PC-9 (cell line): Measurements from ENCODE around the gene ZNF563. TPM values are rescaled to one million over a fixed set of nuclear protein-coding genes. Genes with fewer than 3 reads are reported as not detected.

Experiments
- BruUV-seq: library from RNA; stranded (reverse); fragments of 400-500 nt; replicated peaks from 2 replicates; lab custom pipeline; 2021; lab: Mats Ljungman, UMichigan
- CTCF ChIA-PET: fragments of 300-600 bp; sonication (Branson Sonifier 250); formaldehyde crosslinking; loops from one replicate; lab custom pipeline; 2022; ENCODE audit warnings: antibody characterized with exemption; lab: Charles Lee
- POLR2A ChIA-PET: fragments of 300-600 bp; sonication (Branson Sonifier 250); formaldehyde crosslinking; loops from one replicate; lab custom pipeline; 2022; ENCODE audit warnings: antibody characterized with exemption; ENCODE audit not compliant: unreplicated experiment; lab: Charles Lee
- DNase-seq, 2 experiments: peaks; one replicate each; pipeline versions ENCODE4 v3.0.0 to v3.0.0-alpha.2; 2015 to 2022; ENCODE audit warnings: mixed read lengths in 1 of 2
- H2AFZ ChIP-seq: fragments of 200-600 bp; sonication (generic); 2 replicates; pipeline ENCODE4 v1.8.1; 2017; ENCODE audit warnings: antibody characterized with exemption
- H3F3A ChIP-seq: fragments of 200-600 bp; sonication (generic); 2 replicates; pipeline ENCODE4 v1.8.1; 2017; ENCODE audit warnings: antibody characterized with exemption, mild to moderate bottlenecking, low read depth; ENCODE audit not compliant: insufficient read depth
- H3K27ac ChIP-seq: fragments of 200-600 bp; sonication (generic); 2 replicates; pipeline ENCODE4 v1.6.1; 2016; ENCODE audit warnings: mixed run types
- H3K27me3 ChIP-seq: fragments of 200-600 bp; sonication (generic); 2 replicates; pipeline ENCODE4 v1.6.1; 2016; ENCODE audit warnings: low read depth, mixed run types; ENCODE audit not compliant: insufficient read depth
- H3K36me3 ChIP-seq: fragments of 200-600 bp; sonication (generic); 2 replicates; pipeline ENCODE4 v1.6.1; 2016; ENCODE audit warnings: low read depth, mixed run types
- H3K4me1 ChIP-seq: fragments of 200-600 bp; sonication (generic); replicated peaks from 2 replicates; pipeline ENCODE4 v1.6.1; 2016; ENCODE audit warnings: mixed run types; ENCODE audit not compliant: insufficient read depth
- H3K4me2 ChIP-seq: fragments of 200-600 bp; sonication (generic); 2 replicates; pipeline ENCODE4 v1.6.1; 2017; ENCODE audit warnings: mixed run types
- H3K4me3 ChIP-seq: fragments of 200-600 bp; sonication (generic); 2 replicates; pipeline ENCODE4 v1.6.1; 2016; ENCODE audit warnings: mixed run types
- H3K79me2 ChIP-seq: fragments of 200-600 bp; sonication (generic); 2 replicates; pipeline ENCODE4 v1.6.1; 2017; ENCODE audit warnings: low read depth, mixed run types
- H3K9me2 ChIP-seq: fragments of 200-600 bp; sonication (generic); 2 replicates; pipeline ENCODE4 v1.8.1; 2017; ENCODE audit warnings: mild to moderate bottlenecking; ENCODE audit not compliant: insufficient read depth
- H3K9me3 ChIP-seq: fragments of 200-600 bp; sonication (generic); 2 replicates; pipeline ENCODE4 v1.8.1; 2016; ENCODE audit warnings: low read depth; ENCODE audit not compliant: insufficient read depth
- H4K20me1 ChIP-seq: fragments of 200-600 bp; sonication (generic); 2 replicates; pipeline ENCODE4 v1.8.1; 2017; ENCODE audit not compliant: insufficient read depth
- CTCF ChIP-seq: fragments of 200-600 bp; sonication (generic); conservative IDR thresholded peaks from 2 replicates; pipeline ENCODE4 v1.6.1; 2017; ENCODE audit warnings: mixed run types, antibody characterized with exemption, mild to moderate bottlenecking, moderate library complexity
- EZH2 ChIP-seq: fragments of 200-600 bp; sonication (generic); IDR thresholded peaks from 2 replicates; pipeline ENCODE4 v1.8.0; 2017; ENCODE audit warnings: antibody characterized with exemption, low read depth
- intact Hi-C: fragments of 100-400 bp; cut with micrococcal nuclease; formaldehyde crosslinking; loops from one replicate; pipeline ENCODE4 v1.10.0; 2022; ENCODE audit not compliant: unreplicated experiment
- total RNA-seq: library from RNA; stranded (reverse); gene quantifications from 2 replicates; pipeline ENCODE4 v1.2.3, GENCODE V29; 2021

ZNF563 gene
- total RNA-seq, 1 experiment from 2014 or later, result 1.8 TPM

GRCh38 chr19:12294249-12295158 lies 38.9 kb downstream of the ZNF563 start, which contains the start of gene ZNF44:
TSS of gene ZNF44 (minus strand) at chr19:12294883. CDS start at chr19:12294694, 189 bp downstream.
- intact Hi-C loops, result loop anchor here (1.0 to 2.0 kb wide), 2 partner anchors 146 to 256 kb away; partner anchors contain the start of gene ZNF564
- no peaks in the 10 kb centered on the region for H4K20me1 ChIP-seq
- H3K79me2 ChIP-seq, result no peaks in the 10 kb centered on the region
- BruUV-seq, result no TSS peak
- no peaks in the 10 kb centered on the region for H3K9me3 ChIP-seq
- H3K27me3 ChIP-seq, result no peaks in the 10 kb centered on the region
- H2AFZ ChIP-seq, result peak within 1 kb of the TSS; percentile 86
- ChIA-PET CTCF (no interaction called here), POLR2A (interaction anchor here (0.7 kb wide), 1 partner anchor 39 kb away, joined by 7 read pairs; no protein-coding TSS in a partner anchor)
- no peaks in the 10 kb centered on the region for H3K36me3 ChIP-seq
- peak within 1 kb of the TSS; percentile 67 for H3K4me3 ChIP-seq
- H3K9me2 ChIP-seq, result no peaks in the 10 kb centered on the region
- no peak for TF ChIP-seq EZH2
- no peak for TF ChIP-seq CTCF
- peaks cover under 1% of the 10 kb centered on the region; the same call in 1 of the 2 replicates for H3K4me1 ChIP-seq
- peak; percentile 97 to 98 for DNase-seq
- peak within 1 kb of the TSS; percentile 79 for H3K4me2 ChIP-seq
- no peak within 1 kb of the TSS for H3K27ac ChIP-seq
- no peaks in the 10 kb centered on the region for H3F3A ChIP-seq

- BruUV-seq, result no TSS peak
- POLR2A ChIA-PET, result no interaction called here
Measured at GRCh38 chr19:12293777-12294248, 39.6 kb downstream of the ZNF563 start.

GRCh38 chr19:12289790-12290065 lies 43.7 kb downstream of the ZNF563 start:
- Histone ChIP-seq H2AFZ (no peak overlapping the region), H3K9me2 (no peaks in the 10 kb centered on the region), H3K9me3 (no peaks in the 10 kb centered on the region), H3K36me3 (no peaks in the 10 kb centered on the region), H4K20me1 (no peaks in the 10 kb centered on the region), H3K4me2 (no peak overlapping the region), H3K4me1 (peaks cover 7% of the 10 kb centered on the region; the same call in 1 of the 2 replicates), H3K27ac (no peak overlapping the region), H3F3A (no peaks in the 10 kb centered on the region), H3K27me3 (no peaks in the 10 kb centered on the region), H3K4me3 (no peak overlapping the region), H3K79me2 (no peaks in the 10 kb centered on the region)
- ChIA-PET POLR2A (no interaction called here), CTCF (no interaction called here)
- no TSS peak for BruUV-seq
- DNase-seq, result no peak
- TF ChIP-seq CTCF (no peak), EZH2 (no peak)
- intact Hi-C loops, result no loop called here

More at GRCh38 chr19:12293777-12294248, 39.6 kb downstream of the ZNF563 start:
- TF ChIP-seq CTCF (no peak), EZH2 (no peak)
- Histone ChIP-seq H3K4me2 (peak overlapping the region; percentile 79), H3F3A (no peaks in the 10 kb centered on the region), H3K27me3 (no peaks in the 10 kb centered on the region), H3K4me3 (peak overlapping the region; percentile 67), H3K79me2 (no peaks in the 10 kb centered on the region), H3K9me3 (no peaks in the 10 kb centered on the region), H2AFZ (peak overlapping the region; percentile 86), H3K36me3 (no peaks in the 10 kb centered on the region), H3K27ac (no peak overlapping the region), H3K4me1 (peaks cover 7% of the 10 kb centered on the region; the same call in 1 of the 2 replicates), H3K9me2 (no peaks in the 10 kb centered on the region), H4K20me1 (no peaks in the 10 kb centered on the region)
- CTCF ChIA-PET, result no interaction called here
- DNase-seq, result peak; percentile 62 to 84
- intact Hi-C loops, result loop anchor here (1.0 to 2.0 kb wide), 2 partner anchors 146 to 257 kb away; partner anchors contain the start of gene ZNF564
